ENCODE data around the gene CFL1. TPM values are rescaled to one million over a fixed set of nuclear protein-coding genes. Genes with fewer than 3 reads are reported as not detected.

The CFL1 gene
- total RNA-seq, 1 donor from 2014 or later, result 1,079 TPM

DNA sequence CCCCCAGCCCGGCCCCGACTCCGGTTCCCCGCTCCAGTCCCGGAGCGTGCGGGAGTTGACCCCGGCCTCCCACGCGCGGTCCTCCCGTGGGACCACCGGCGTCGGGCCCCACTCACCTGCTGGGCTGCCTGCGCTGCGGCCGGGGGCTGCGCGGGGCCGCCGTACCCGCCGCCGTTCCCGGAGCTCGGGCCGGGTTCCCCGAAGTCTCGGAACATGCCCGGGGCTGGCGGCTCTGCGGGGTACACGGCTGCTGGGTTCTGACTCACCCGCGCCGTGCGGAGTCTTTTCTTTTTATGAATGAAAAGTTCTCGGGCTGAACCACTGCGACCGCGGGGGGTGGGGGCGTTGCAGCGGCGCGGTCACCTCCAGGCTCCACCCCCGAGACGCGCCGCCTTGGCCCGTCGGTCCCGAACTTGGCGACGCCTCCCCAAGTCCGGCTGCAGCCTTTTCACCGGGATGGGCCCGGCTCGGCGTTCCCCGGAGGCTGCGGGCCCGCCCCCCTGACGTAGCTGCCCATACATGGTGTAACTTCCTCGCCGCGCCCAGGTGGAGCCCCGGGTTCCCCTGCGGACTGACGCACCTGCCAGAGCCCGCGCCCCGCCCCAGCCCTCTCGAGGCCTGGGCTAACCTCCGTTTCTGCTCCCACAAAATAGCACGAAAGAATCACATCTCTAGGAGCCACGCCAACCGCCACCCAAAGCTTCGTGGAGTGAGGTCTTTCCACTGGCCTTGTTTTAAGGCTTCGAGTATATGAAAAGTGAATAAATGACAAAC lies 42.3 kb upstream of the CFL1 start, which contains the start of gene FOSL1:
Gene FOSL1, minus strand, starts transcription at position 264 of the 774 bp plus-strand sequence. Its CDS starts 49 bp downstream, at position 215.
- Mint-ChIP-seq H3K9me3 (no peaks in the 10 kb centered on the region), H3K27me3 (peaks cover 2% of the 10 kb centered on the region), H3K27ac (no peak within 1 kb of the TSS), H3K4me3 (peak within 1 kb of the TSS; percentile 72), H3K4me1 (peaks cover 13% of the 10 kb centered on the region), H3K36me3 (ENCODE audit: low read depth) (no peaks in the 10 kb centered on the region)
- intact Hi-C loops (cut with micrococcal nuclease), result loop anchor here (1.0 kb wide), 2 partner anchors 10 to 19 kb away; partner anchors contain the start of genes C11orf68, CCDC85B and DRAP1
- ChIA-PET CTCF (interaction anchor here (1.0 to 2.7 kb wide), 3 partner anchors 10 to 16 kb away, joined by 6 to 11 read pairs (median 9); partner anchors contain the start of genes CCDC85B and FIBP), POLR2A (interaction anchor here (0.5 to 2.9 kb wide), 14 partner anchors 10 to 334 kb away, joined by 3 to 49 read pairs (median 4); partner anchors contain the start of genes C11orf68, CCDC85B, CTSW and DRAP1)
- TF ChIP-seq, protein P1, sequence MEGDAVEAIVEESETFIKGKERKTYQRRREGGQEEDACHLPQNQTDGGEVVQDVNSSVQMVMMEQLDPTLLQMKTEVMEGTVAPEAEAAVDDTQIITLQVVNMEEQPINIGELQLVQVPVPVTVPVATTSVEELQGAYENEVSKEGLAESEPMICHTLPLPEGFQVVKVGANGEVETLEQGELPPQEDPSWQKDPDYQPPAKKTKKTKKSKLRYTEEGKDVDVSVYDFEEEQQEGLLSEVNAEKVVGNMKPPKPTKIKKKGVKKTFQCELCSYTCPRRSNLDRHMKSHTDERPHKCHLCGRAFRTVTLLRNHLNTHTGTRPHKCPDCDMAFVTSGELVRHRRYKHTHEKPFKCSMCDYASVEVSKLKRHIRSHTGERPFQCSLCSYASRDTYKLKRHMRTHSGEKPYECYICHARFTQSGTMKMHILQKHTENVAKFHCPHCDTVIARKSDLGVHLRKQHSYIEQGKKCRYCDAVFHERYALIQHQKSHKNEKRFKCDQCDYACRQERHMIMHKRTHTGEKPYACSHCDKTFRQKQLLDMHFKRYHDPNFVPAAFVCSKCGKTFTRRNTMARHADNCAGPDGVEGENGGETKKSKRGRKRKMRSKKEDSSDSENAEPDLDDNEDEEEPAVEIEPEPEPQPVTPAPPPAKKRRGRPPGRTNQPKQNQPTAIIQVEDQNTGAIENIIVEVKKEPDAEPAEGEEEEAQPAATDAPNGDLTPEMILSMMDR (IDR thresholded peaks at IDR 0.05), result no peak
- DNase-seq, result peak; percentile 82
- ATAC-seq (ENCODE audit: low read depth), result peak; percentile 90

DNA sequence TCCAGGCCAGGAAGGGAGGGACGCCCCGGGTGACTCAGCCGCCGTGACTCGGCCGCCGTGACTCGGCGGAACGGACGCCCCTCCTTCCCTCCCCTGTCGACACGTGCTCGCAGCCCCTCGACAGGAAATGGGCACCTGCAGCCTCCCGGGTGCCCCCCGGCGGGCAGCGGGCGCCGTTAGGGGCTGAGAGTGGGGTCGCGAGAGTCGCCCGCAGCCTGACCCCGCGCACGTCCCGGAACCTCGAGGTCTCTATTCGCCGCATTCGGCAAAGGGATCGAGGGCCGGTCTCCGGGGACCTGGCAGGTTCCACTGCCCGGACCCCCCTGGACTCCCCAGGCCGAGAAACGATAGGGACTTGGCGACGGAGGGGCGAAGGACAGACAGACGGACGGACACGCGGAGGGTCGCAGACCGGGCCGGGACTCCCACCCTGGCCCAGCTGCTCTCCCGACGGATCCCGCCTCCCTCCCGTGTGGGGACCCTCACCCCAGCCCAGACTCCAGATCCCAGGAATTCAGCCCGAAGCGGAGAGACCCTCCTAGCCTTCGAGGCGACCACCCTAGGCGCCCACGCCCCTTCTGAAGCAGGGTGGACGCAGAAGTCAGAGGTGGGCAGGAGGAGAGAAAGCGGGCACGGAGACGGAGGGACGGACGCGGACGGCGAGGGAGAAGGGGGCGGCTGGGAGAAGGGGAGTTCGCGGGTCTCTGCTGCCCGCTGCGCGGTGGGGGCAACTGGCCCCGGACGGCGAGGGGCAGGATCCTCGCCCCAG lies 41.6 kb upstream of the CFL1 start:
- peak; percentile 15 for ATAC-seq (ENCODE audit: low read depth)
- Mint-ChIP-seq H3K4me3 (peak overlapping the region; percentile 69), H3K4me1 (peaks cover 13% of the 10 kb centered on the region), H3K27me3 (peaks cover 2% of the 10 kb centered on the region), H3K27ac (no peak overlapping the region), H3K9me3 (no peaks in the 10 kb centered on the region), H3K36me3 (ENCODE audit: low read depth) (no peaks in the 10 kb centered on the region)
- intact Hi-C loops (cut with micrococcal nuclease), result loop anchor here (1.0 kb wide), 2 partner anchors 9 to 20 kb away; partner anchors contain the start of genes C11orf68, CCDC85B and DRAP1
- POLR2A ChIA-PET, result interaction anchor here (0.7 to 2.9 kb wide), 11 partner anchors 9 to 188 kb away, joined by 3 to 49 read pairs (median 9); partner anchors contain the start of genes C11orf68, CCDC85B, DRAP1 and FIBP
- peak; percentile 53 for DNase-seq
- TF ChIP-seq, protein P1 (IDR thresholded peaks at IDR 0.05), result no peak
- CTCF ChIA-PET, result interaction anchor here (2.7 kb wide), 1 partner anchor 9 kb away, joined by 11 read pairs; the partner anchor contains the start of gene CCDC85B

DNA sequence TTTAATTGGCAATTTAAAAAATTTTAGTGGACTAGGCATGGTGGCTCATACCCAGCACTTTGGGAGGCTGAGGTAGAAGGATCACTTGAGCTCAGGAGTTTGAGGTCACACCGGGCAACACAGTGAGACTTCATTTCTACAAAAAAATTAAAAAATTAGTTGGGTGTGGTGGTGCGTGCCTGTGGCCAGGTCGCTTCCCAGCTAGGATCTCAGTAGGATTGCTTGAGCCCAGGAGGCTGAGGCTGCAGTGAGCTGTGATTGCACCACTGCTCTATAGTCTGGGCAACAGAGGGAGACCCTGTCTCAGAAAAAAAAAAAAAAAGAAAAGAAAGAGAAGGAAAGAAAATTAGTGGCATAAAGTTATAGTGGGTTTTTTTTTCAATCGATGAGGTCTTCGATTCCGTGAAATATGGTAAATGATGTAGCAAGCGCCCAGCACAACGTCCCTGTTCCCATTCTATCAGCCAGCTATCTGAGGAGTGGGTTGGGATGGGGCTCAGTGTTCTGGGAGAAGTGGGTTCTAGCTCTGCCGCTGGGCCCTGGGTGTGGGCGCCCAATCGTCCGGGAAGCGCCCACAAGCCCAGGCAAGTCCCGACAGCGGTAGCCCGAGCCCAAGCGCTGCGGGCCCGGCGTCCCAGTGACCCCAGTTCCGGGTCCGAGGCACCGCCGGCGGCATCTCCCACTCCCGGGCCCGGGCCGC lies 40.8 kb upstream of the CFL1 start:
- no peak for DNase-seq
- TF ChIP-seq, protein P1 (IDR thresholded peaks at IDR 0.05), result no peak
- ChIA-PET POLR2A (interaction anchor here (0.7 to 2.4 kb wide), 11 partner anchors 9 to 303 kb away, joined by 3 to 21 read pairs (median 6); partner anchors contain the start of genes C11orf68, CCDC85B, DRAP1 and FIBP), CTCF (interaction anchor here (1.0 to 2.7 kb wide), 3 partner anchors 10 to 39 kb away, joined by 3 to 11 read pairs (median 10); partner anchors contain the start of genes CCDC85B and FIBP)
- Mint-ChIP-seq H3K27me3 (peaks cover 2% of the 10 kb centered on the region), H3K4me3 (peak overlapping the region; percentile 70), H3K27ac (no peak overlapping the region), H3K4me1 (peaks cover 19% of the 10 kb centered on the region), H3K36me3 (ENCODE audit: low read depth) (no peaks in the 10 kb centered on the region), H3K9me3 (no peaks in the 10 kb centered on the region)
- intact Hi-C loops (cut with micrococcal nuclease), result no loop called here
- ATAC-seq (ENCODE audit: low read depth), result no peak

DNA sequence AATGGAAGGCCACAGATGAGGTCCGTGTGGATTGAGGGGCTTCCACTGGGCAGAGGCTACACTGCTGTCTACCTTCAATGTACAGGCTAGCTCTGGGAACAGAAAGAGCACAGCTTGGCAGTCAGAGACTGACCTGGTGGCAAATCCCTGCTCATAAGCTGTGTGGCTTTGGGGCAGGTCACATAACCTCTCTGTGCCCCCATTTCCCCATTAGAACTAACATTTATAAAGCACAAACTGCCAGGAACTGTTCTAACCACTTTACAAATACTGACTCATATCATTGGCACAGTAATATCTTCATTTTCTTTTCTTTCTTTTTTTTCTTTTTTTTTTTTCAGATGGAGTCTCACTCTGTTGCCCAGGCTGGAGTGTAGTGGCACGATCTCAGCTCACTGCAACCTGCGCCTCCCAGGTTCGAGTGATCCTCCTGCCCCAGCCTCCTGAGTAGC lies 39.1 kb upstream of the CFL1 start:
- ChIA-PET POLR2A (interaction anchor here (1.7 to 2.2 kb wide), 2 partner anchors 8 to 22 kb away, joined by 5 to 17 read pairs; partner anchors contain the start of genes C11orf68, DRAP1 and FIBP), CTCF (interaction anchor here (1.2 to 2.7 kb wide), 2 partner anchors 9 to 12 kb away, joined by 3 to 10 read pairs; partner anchors contain the start of gene FIBP)
- ATAC-seq (ENCODE audit: low read depth) (no peak), DNase-seq (no peak)
- Mint-ChIP-seq H3K27me3 (peaks cover 2% of the 10 kb centered on the region), H3K4me3 (no peak overlapping the region), H3K4me1 (peaks cover 37% of the 10 kb centered on the region), H3K9me3 (no peaks in the 10 kb centered on the region), H3K36me3 (ENCODE audit: low read depth) (no peaks in the 10 kb centered on the region), H3K27ac (no peak overlapping the region)
- intact Hi-C loops (cut with micrococcal nuclease), result no loop called here
- TF ChIP-seq, protein P1 (IDR thresholded peaks at IDR 0.05), result no peak

All from activated B cell treated with CpG ODN at 0.5 μM for 24 hours (primary cell).